Fibroblast of lung (primary cell): ENCODE measurements around the gene FXYD4. TPM values are rescaled to one million over a fixed set of nuclear protein-coding genes. Genes with fewer than 3 reads are reported as not detected.

Experiments used
- DNase-seq, 2 donors: peaks; one replicate each; pipeline versions ENCODE4 v3.0.0 to v3.0.0-alpha.2; 2010; ENCODE audit warnings: low read depth in 2 of 2
- H2AFZ ChIP-seq: 2 replicates; pipeline ENCODE4 v1.5.1; 2012; ENCODE audit warnings: low read length, control low read depth, inconsistent platforms
- H3K27ac ChIP-seq: 2 replicates; pipeline ENCODE4 v1.5.1; 2011; ENCODE audit warnings: low read length, control low read depth; ENCODE audit not compliant: insufficient read depth
- H3K27me3 ChIP-seq: 2 replicates; pipeline ENCODE4 v1.5.1; 2011; ENCODE audit warnings: mild to moderate bottlenecking, low read length; ENCODE audit not compliant: control insufficient read depth, insufficient read depth
- H3K36me3 ChIP-seq: 2 replicates; pipeline ENCODE4 v1.5.1; 2011; ENCODE audit warnings: low read length; ENCODE audit not compliant: control insufficient read depth, insufficient read depth
- H3K4me1 ChIP-seq: 2 replicates; pipeline ENCODE4 v1.5.1; 2011; ENCODE audit warnings: low read length; ENCODE audit not compliant: control insufficient read depth, insufficient read depth; ENCODE audit errors: extremely low read depth
- H3K4me2 ChIP-seq: 2 replicates; pipeline ENCODE4 v1.5.1; 2011; ENCODE audit warnings: low read length, control low read depth; ENCODE audit not compliant: insufficient read depth; ENCODE audit errors: extremely low read depth
- H3K4me3 ChIP-seq, 4 experiments: fragments of 200-600 bp in 1 of 4; sonication (generic) in 1 of 4; replicated peaks in 1 of 4; 2 replicates each; pipeline ENCODE4 v1.5.1; 2011 to 2016; ENCODE audit warnings: low read length in 4 of 4, low read depth in 3 of 4, mild to moderate bottlenecking in 3 of 4, control low read depth in 2 of 4, inconsistent platforms in 1 of 4, mixed read lengths in 1 of 4; ENCODE audit not compliant: insufficient read depth in 1 of 4; ENCODE audit errors: control extremely low read depth in 1 of 4
- H3K79me2 ChIP-seq: 2 replicates; pipeline ENCODE4 v1.5.1; 2012; ENCODE audit warnings: mild to moderate bottlenecking, low read length, inconsistent platforms; ENCODE audit not compliant: control insufficient read depth, insufficient read depth
- H3K9ac ChIP-seq: 2 replicates; pipeline ENCODE4 v1.5.1; 2011; ENCODE audit warnings: mild to moderate bottlenecking, low read length, control low read depth; ENCODE audit not compliant: insufficient read depth
- H3K9me3 ChIP-seq: 2 replicates; pipeline ENCODE4 v1.5.1; 2012; ENCODE audit warnings: low read depth, low read length; ENCODE audit not compliant: control insufficient read depth, insufficient read depth
- H4K20me1 ChIP-seq: 2 replicates; pipeline ENCODE4 v1.5.1; 2011; ENCODE audit warnings: low read length; ENCODE audit not compliant: control insufficient read depth, insufficient read depth; ENCODE audit errors: extremely low read depth
- EZH2 ChIP-seq: IDR thresholded peaks from 2 replicates; pipeline ENCODE4 v1.5.1; 2012; ENCODE audit warnings: low read length, control low read depth, mild to moderate bottlenecking; ENCODE audit errors: missing control alignments
- polyA plus RNA-seq, 2 donors: library from polyadenylated mRNA; depleted of rRNA in 1 of 2; stranded (reverse) in 1 of 2; unstranded in 1 of 2; fragments of >200 nt; gene quantifications; 2 replicates each; pipeline ENCODE4 v1.2.1, GENCODE V29; 2011 to 2012; ENCODE audit warnings: missing spikeins in 1 of 2
- total RNA-seq: library from RNA; depleted of rRNA; stranded (reverse); fragments of >200 nt; gene quantifications from 2 replicates; pipeline ENCODE4 v1.2.1, GENCODE V29; 2014
- TF ChIP-seq, protein P1 (sequence below), 2 donors: IDR thresholded peaks in 1 of 2; conservative IDR thresholded peaks in 1 of 2; 1 replicate in 1 of 2; 2 replicates in 1 of 2; pipeline ENCODE4 v1.5.1; 2011 to 2012; ENCODE audit warnings: low read length in 2 of 2, control low read depth in 1 of 2, inconsistent platforms in 1 of 2, low read depth in 1 of 2, mild to moderate bottlenecking in 1 of 2

FXYD4 gene
- total and polyA plus RNA-seq, 2 donors (not counting 1 experiment from before 2014, with no cell fraction given) = not detected

DNA sequence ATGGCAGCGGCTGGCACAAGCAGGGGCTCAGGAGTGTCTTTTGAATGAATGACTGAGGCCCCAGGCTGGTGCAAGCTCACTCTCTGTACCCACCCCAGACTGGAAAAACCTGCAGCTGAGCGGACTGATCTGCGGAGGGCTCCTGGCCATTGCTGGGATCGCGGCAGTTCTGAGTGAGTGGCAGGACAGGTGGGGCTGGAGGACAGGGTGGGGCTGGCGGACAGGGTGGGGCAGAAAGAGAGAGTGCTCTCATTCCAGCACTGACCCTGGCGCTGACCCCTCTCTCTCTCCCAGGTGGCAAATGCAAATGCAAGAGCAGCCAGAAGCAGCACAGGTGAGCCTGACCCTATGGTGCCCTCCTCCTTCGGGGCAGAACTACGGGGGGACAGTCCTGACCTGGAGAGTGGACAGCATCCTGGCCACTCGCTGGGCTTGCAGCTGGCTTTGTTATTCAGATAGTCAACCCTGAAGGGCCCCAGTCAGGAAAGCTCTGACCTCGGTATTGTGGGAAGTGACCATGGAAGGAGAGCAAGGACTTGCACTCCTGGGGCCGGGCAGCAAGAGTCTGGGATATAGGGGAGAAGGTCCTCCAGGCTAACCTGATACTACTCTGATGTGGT, 4.1 kb downstream of the FXYD4 start:
- no peaks in the 10 kb centered on the region for H4K20me1 ChIP-seq

DNA sequence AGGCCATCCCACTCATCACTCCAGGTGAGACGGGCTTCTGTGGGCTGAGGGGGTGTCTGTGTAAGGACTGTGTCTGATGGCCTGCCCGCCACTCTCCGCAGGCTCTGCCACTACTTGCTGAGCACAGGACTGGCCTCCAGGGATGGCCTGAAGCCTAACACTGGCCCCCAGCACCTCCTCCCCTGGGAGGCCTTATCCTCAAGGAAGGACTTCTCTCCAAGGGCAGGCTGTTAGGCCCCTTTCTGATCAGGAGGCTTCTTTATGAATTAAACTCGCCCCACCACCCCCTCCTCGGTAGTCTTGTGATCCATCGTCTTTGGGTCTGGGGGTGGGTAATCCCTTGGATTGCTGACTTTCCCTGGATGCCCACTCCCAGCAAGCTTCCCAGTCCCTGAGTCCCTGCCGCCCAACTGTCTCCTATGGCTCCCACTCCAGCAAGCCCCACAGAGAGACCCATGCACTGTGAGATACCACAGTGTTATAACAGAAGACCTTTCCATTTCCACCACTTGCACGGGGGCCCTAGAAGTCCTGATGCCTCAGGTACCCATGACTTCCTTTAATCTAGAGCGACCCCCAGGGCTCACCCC, 4.7 kb downstream of the FXYD4 start:
- Histone ChIP-seq H2AFZ (no peak overlapping the region), H3K79me2 (no peaks in the 10 kb centered on the region), H3K4me3 (no peak overlapping the region), H3K36me3 (no peaks in the 10 kb centered on the region), H4K20me1 (no peaks in the 10 kb centered on the region), H3K4me1 (no peaks in the 10 kb centered on the region), H3K27me3 (no peaks in the 10 kb centered on the region), H3K9ac (no peak overlapping the region), H3K4me2 (no peak overlapping the region), H3K9me3 (no peaks in the 10 kb centered on the region), H3K27ac (no peak overlapping the region)
- no peak for TF ChIP-seq EZH2
- TF ChIP-seq, protein P1, sequence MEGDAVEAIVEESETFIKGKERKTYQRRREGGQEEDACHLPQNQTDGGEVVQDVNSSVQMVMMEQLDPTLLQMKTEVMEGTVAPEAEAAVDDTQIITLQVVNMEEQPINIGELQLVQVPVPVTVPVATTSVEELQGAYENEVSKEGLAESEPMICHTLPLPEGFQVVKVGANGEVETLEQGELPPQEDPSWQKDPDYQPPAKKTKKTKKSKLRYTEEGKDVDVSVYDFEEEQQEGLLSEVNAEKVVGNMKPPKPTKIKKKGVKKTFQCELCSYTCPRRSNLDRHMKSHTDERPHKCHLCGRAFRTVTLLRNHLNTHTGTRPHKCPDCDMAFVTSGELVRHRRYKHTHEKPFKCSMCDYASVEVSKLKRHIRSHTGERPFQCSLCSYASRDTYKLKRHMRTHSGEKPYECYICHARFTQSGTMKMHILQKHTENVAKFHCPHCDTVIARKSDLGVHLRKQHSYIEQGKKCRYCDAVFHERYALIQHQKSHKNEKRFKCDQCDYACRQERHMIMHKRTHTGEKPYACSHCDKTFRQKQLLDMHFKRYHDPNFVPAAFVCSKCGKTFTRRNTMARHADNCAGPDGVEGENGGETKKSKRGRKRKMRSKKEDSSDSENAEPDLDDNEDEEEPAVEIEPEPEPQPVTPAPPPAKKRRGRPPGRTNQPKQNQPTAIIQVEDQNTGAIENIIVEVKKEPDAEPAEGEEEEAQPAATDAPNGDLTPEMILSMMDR (conservative IDR thresholded peaks at IDR 0.05 in 1 of 2, IDR thresholded peaks at IDR 0.05 in 1 of 2; ENCODE audit: low read depth in 1 of 2, low read length in 2 of 2) = no peak
- DNase-seq = no peak

More for the DNA sequence above, 4.1 kb downstream of the FXYD4 start:
- no peak overlapping the region for H3K9ac ChIP-seq
- H3K27me3 ChIP-seq = no peaks in the 10 kb centered on the region
- no peak for TF ChIP-seq EZH2
- TF ChIP-seq, protein P1 (conservative IDR thresholded peaks at IDR 0.05 in 1 of 2, IDR thresholded peaks at IDR 0.05 in 1 of 2; ENCODE audit: low read depth in 1 of 2, low read length in 2 of 2) = no peak
- H3K9me3 ChIP-seq = no peaks in the 10 kb centered on the region
- no peaks in the 10 kb centered on the region for H3K4me1 ChIP-seq
- no peak for DNase-seq
- H3K4me2 ChIP-seq = no peak overlapping the region
- no peaks in the 10 kb centered on the region for H3K79me2 ChIP-seq
- H3K4me3 ChIP-seq = no peak overlapping the region
- H3K27ac ChIP-seq = no peak overlapping the region
- H2AFZ ChIP-seq = no peak overlapping the region
- H3K36me3 ChIP-seq = no peaks in the 10 kb centered on the region

DNA sequence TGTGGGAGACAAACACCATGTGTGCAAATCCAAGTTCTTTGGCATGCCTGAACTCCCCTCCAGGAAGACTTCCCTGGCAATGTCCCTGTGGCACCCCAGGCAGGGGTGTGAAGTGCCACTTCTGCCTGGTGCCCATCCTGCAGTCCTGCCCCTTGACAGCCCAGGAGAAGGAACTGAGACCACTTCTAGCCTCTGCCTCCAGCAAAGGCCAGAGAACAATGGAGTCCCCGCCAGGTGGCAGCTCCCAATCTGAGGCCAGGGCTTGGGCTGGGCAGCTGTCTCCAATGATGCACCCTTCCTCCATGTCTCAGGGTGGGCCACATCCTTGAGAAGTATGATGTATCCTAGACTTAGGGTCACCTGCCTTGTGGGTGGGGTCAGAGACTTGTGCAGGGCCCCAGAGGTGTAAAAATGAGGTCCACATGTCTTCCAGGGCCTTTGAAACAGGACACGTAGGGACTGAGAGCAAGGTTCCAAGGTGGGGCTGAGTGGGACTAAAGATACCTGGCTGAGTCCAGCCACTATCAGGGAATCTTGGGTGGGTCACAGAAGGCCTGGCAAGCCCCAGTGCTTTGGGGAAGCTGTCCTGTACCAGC, 5.5 kb downstream of the FXYD4 start:
- Histone ChIP-seq H3K27me3 (no peaks in the 10 kb centered on the region), H3K27ac (no peak overlapping the region), H3K4me3 (no peak overlapping the region), H3K9me3 (no peaks in the 10 kb centered on the region), H3K4me2 (no peak overlapping the region), H3K79me2 (no peaks in the 10 kb centered on the region), H3K4me1 (no peaks in the 10 kb centered on the region), H4K20me1 (no peaks in the 10 kb centered on the region), H3K9ac (no peak overlapping the region), H3K36me3 (no peaks in the 10 kb centered on the region), H2AFZ (no peak overlapping the region)
- no peak for DNase-seq
- TF ChIP-seq, protein P1 (conservative IDR thresholded peaks at IDR 0.05 in 1 of 2, IDR thresholded peaks at IDR 0.05 in 1 of 2; ENCODE audit: low read depth in 1 of 2, low read length in 2 of 2) = no peak
- no peak for TF ChIP-seq EZH2
